WTC11 (cell line): Measurements from ENCODE around the gene SPRED2. TPM values are rescaled to one million over a fixed set of nuclear protein-coding genes. Genes with fewer than 3 reads are reported as not detected.

Source experiments
- ATAC-seq: fragments of 200-7000 bp; cut with Tn5 transposase; 2 replicates; pipeline ENCODE4 v1.10.0; 2021; ENCODE audit warnings: mild to moderate bottlenecking, moderate library complexity
- CTCF ChIA-PET: fragments of 300-600 bp; sonication (Branson Sonifier 250); formaldehyde crosslinking; loops from one replicate; lab custom pipeline; 2021; ENCODE audit warnings: antibody characterized with exemption; lab: Charles Lee
- POLR2A ChIA-PET: fragments of 350-600 bp; sonication (Branson Sonifier 250); formaldehyde crosslinking; loops from one replicate; lab custom pipeline; 2021; ENCODE audit warnings: antibody characterized with exemption; lab: Charles Lee
- DNase-seq: peaks from one replicate; pipeline ENCODE4 v3.0.0; 2021; ENCODE audit warnings: low spot score
- H3K27ac Mint-ChIP-seq: 2 replicates; pipeline ENCODE4 v1.8.0; 2021; ENCODE audit warnings: mixed read lengths
- H3K27me3 Mint-ChIP-seq: 2 replicates; pipeline ENCODE4 v1.8.0; 2021; ENCODE audit warnings: low read depth, mild to moderate bottlenecking, moderate library complexity, mixed read lengths
- H3K36me3 Mint-ChIP-seq: 2 replicates; pipeline ENCODE4 v1.8.0; 2021; ENCODE audit warnings: mixed read lengths
- H3K4me1 Mint-ChIP-seq: 2 replicates; pipeline ENCODE4 v1.8.0; 2022; ENCODE audit warnings: mixed read lengths
- H3K4me3 Mint-ChIP-seq: 2 replicates; pipeline ENCODE4 v1.8.0; 2021; ENCODE audit warnings: mild to moderate bottlenecking, moderate library complexity, mixed read lengths
- H3K9me3 Mint-ChIP-seq: 2 replicates; pipeline ENCODE4 v1.8.0; 2021; ENCODE audit warnings: mixed read lengths
- ATF2 ChIP-seq: sonication (generic); formaldehyde crosslinking; IDR thresholded peaks from 2 replicates; pipeline ENCODE4 v1.8.1; 2022; ENCODE audit warnings: low read depth, missing genetic modification reagents, borderline replicate concordance
- E2F1 ChIP-seq: sonication (generic); formaldehyde crosslinking; IDR thresholded peaks from 2 replicates; pipeline ENCODE4 v1.8.0; 2022; ENCODE audit warnings: mild to moderate bottlenecking, missing genetic modification reagents
- E2F4 ChIP-seq: sonication (generic); formaldehyde crosslinking; IDR thresholded peaks from 2 replicates; pipeline ENCODE4 v1.8.1; 2022; ENCODE audit warnings: low read depth, mild to moderate bottlenecking, moderate library complexity, missing genetic modification reagents, borderline replicate concordance
- ERG ChIP-seq: fragments of 250-450 bp; sonication (Bioruptor Pico); IDR thresholded peaks from 2 replicates; pipeline ENCODE4 v1.8.0; 2021; ENCODE audit warnings: mild to moderate bottlenecking
- ESRRA ChIP-seq: sonication (generic); formaldehyde crosslinking; IDR thresholded peaks from 2 replicates; pipeline ENCODE4 v1.8.1; 2022; ENCODE audit warnings: mild to moderate bottlenecking, missing genetic modification reagents, borderline replicate concordance
- ETV6 ChIP-seq: sonication (generic); formaldehyde crosslinking; IDR thresholded peaks from 2 replicates; pipeline ENCODE4 v1.8.1; 2022; ENCODE audit warnings: mild to moderate bottlenecking, missing genetic modification reagents
- FOXP1 ChIP-seq: sonication (generic); formaldehyde crosslinking; IDR thresholded peaks from 2 replicates; pipeline ENCODE4 v1.8.0; 2022; ENCODE audit warnings: missing genetic modification reagents, mild to moderate bottlenecking, moderate library complexity, borderline replicate concordance
- FOXP4 ChIP-seq: sonication (generic); formaldehyde crosslinking; IDR thresholded peaks from 2 replicates; pipeline ENCODE4 v1.8.0; 2022; ENCODE audit warnings: mild to moderate bottlenecking, missing genetic modification reagents
- GRHL2 ChIP-seq: fragments of 250-450 bp; sonication (Bioruptor Pico); IDR thresholded peaks from 2 replicates; pipeline ENCODE4 v1.8.0; 2022; ENCODE audit warnings: mild to moderate bottlenecking, moderate library complexity; ENCODE audit not compliant: insufficient replicate concordance, severe bottlenecking
- GTF2I ChIP-seq: fragments of 250-450 bp; sonication (Bioruptor Pico); conservative IDR thresholded peaks from 2 replicates; pipeline ENCODE4 v1.4.0; 2021; ENCODE audit warnings: mild to moderate bottlenecking
- HMGXB4 ChIP-seq: sonication (generic); formaldehyde crosslinking; IDR thresholded peaks from 2 replicates; pipeline ENCODE4 v1.8.1; 2023; ENCODE audit warnings: mild to moderate bottlenecking, moderate library complexity, missing genetic modification reagents
- MLX ChIP-seq: sonication (generic); formaldehyde crosslinking; IDR thresholded peaks from 2 replicates; pipeline ENCODE4 v1.8.1; 2023; ENCODE audit warnings: mild to moderate bottlenecking, missing genetic modification reagents, moderate library complexity
- NFE2L1 ChIP-seq: sonication (generic); formaldehyde crosslinking; IDR thresholded peaks from 2 replicates; pipeline ENCODE4 v1.8.1; 2023; ENCODE audit warnings: missing genetic modification reagents
- RORB ChIP-seq: fragments of 250-450 bp; sonication (Bioruptor Pico); IDR thresholded peaks from 2 replicates; pipeline ENCODE4 v1.9.0; 2021; ENCODE audit warnings: mild to moderate bottlenecking
- TEAD1 ChIP-seq: sonication (generic); formaldehyde crosslinking; IDR thresholded peaks from 2 replicates; pipeline ENCODE4 v1.8.0; 2022; ENCODE audit warnings: mild to moderate bottlenecking, missing genetic modification reagents
- USF1 ChIP-seq: sonication (generic); formaldehyde crosslinking; IDR thresholded peaks from 2 replicates; pipeline ENCODE4 v1.8.0; 2022; ENCODE audit warnings: mild to moderate bottlenecking, missing genetic modification reagents
- ZBTB21 ChIP-seq: sonication (generic); formaldehyde crosslinking; IDR thresholded peaks from 2 replicates; pipeline ENCODE4 v1.8.1; 2023; ENCODE audit warnings: mild to moderate bottlenecking, missing genetic modification reagents, borderline replicate concordance
- ZBTB43 ChIP-seq: sonication (generic); formaldehyde crosslinking; IDR thresholded peaks from 2 replicates; pipeline ENCODE4 v1.8.1; 2023; ENCODE audit warnings: mild to moderate bottlenecking, missing genetic modification reagents
- ZNF138 ChIP-seq: sonication (generic); formaldehyde crosslinking; conservative IDR thresholded peaks from 2 replicates; pipeline ENCODE4 v1.8.1; 2022; ENCODE audit warnings: mild to moderate bottlenecking, moderate library complexity, missing genetic modification reagents
- ZNF219 ChIP-seq: sonication (generic); formaldehyde crosslinking; IDR thresholded peaks from 2 replicates; pipeline ENCODE4 v1.8.0; 2023; ENCODE audit warnings: missing genetic modification reagents, mild to moderate bottlenecking, borderline replicate concordance
- ZSCAN18 ChIP-seq: fragments of 250-450 bp; sonication (Bioruptor Pico); IDR thresholded peaks from 2 replicates; pipeline ENCODE4 v2.1.2; 2022; ENCODE audit warnings: mild to moderate bottlenecking, moderate library complexity
- total RNA-seq: library from RNA; stranded (reverse); gene quantifications from 3 replicates; pipeline ENCODE4 v1.2.3, GENCODE V29; 2021

SPRED2 gene
- total RNA-seq, 1 experiment from 2014 or later: 34.1 TPM

GRCh38 chr2:65424391-65424790, 8.0 kb downstream of the SPRED2 start:
- peaks cover 25% of the 10 kb centered on the region for H3K4me1 Mint-ChIP-seq
- ATAC-seq: no peak
- H3K36me3 Mint-ChIP-seq: no peaks in the 10 kb centered on the region
- no peak overlapping the region for H3K27ac Mint-ChIP-seq
- no peaks in the 10 kb centered on the region for H3K9me3 Mint-ChIP-seq
- peaks cover 13% of the 10 kb centered on the region for H3K27me3 Mint-ChIP-seq
- TF ChIP-seq ZNF138 (CRISPR knock-in tag): no peak
- no peak for TF ChIP-seq ERG (CRISPR knock-in tag)
- TF ChIP-seq ZSCAN18: no peak
- no peak for TF ChIP-seq NFE2L1 (CRISPR knock-in tag)
- no peak for TF ChIP-seq ETV6
- TF ChIP-seq GRHL2 (CRISPR knock-in tag): no peak
- TF ChIP-seq ESRRA: no peak
- no peak for TF ChIP-seq USF1 (CRISPR knock-in tag)
- TF ChIP-seq RORB (CRISPR knock-in tag): no peak
- no peak for TF ChIP-seq ZBTB21 (CRISPR knock-in tag)
- TF ChIP-seq FOXP1 (CRISPR knock-in tag): no peak
- TF ChIP-seq TEAD1 (CRISPR knock-in tag): no peak
- TF ChIP-seq GTF2I: no peak
- no peak for TF ChIP-seq E2F4 (CRISPR knock-in tag)
- no peak for TF ChIP-seq MLX
- ChIA-PET POLR2A (no interaction called here), CTCF (no interaction called here)
- H3K4me3 Mint-ChIP-seq: no peak overlapping the region
- DNase-seq: no peak

GRCh38 chr2:65421432-65421748, 11.0 kb downstream of the SPRED2 start:
- ATAC-seq (peak; percentile 27; the same call in 1 of the 2 replicates), DNase-seq (no peak)
- Mint-ChIP-seq H3K4me1 (peaks cover 38% of the 10 kb centered on the region), H3K27ac (0 out of 2 replicates have a peak overlapping the region, but pooled peaks have one; percentile 22), H3K27me3 (peaks cover under 1% of the 10 kb centered on the region; the same call in 1 of the 2 replicates), H3K36me3 (no peaks in the 10 kb centered on the region), H3K9me3 (no peaks in the 10 kb centered on the region), H3K4me3 (no peak overlapping the region)
- CTCF ChIA-PET: interaction anchor here (0.7 to 1.3 kb wide), 3 partner anchors 9 to 152 kb away, joined by 3 to 5 read pairs (median 4); no protein-coding TSS in a partner anchor
- POLR2A ChIA-PET: interaction anchor here (1.3 kb wide), 1 partner anchor 17 kb away, joined by 3 read pairs; no protein-coding TSS in a partner anchor
- TF ChIP-seq E2F4 (CRISPR knock-in tag) (no peak), ATF2 (CRISPR knock-in tag) (no peak), E2F1 (CRISPR knock-in tag) (no peak), ZNF219 (CRISPR knock-in tag) (no peak), FOXP4 (CRISPR knock-in tag) (no peak), ZBTB43 (CRISPR knock-in tag) (no peak), HMGXB4 (no peak)
